ENCODE results near the gene SUCO. TPM values are rescaled to one million over a fixed set of nuclear protein-coding genes. Genes with fewer than 3 reads are reported as not detected.

SUCO gene
- total RNA-seq, 1 experiment from 2014 or later: 37.4 TPM

DNA sequence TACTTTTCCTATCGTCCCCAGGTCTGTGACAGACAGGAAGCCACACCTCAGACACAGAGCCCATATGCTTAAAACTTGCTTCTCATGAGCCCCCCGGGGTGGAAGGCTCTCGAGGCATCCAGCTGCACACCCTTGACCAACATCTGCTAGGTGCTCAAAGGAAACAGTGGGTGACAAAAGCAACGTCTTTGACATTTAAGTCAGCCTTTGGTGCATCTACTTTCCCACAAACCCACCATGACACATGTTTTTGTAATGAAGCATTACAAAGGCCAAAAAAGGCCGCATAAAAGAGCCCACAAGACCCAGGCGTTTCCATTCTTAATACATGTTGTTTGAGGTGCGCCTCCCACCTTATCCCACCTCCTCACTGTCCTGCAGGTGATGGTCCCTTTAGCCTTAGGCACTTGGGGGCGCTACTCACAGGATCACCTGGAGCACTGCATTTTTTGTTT, 114.2 kb downstream of the SUCO start:
- no peak for TF ChIP-seq ZNF416 (CRISPR knock-in tag; IDR thresholded peaks at IDR 0.05)
- no peak for TF ChIP-seq ZNF423 (CRISPR knock-in tag; IDR thresholded peaks at IDR 0.05)
- no peak for TF ChIP-seq SP1 (CRISPR knock-in tag; conservative IDR thresholded peaks at IDR 0.05)
- TF ChIP-seq, protein P1, sequence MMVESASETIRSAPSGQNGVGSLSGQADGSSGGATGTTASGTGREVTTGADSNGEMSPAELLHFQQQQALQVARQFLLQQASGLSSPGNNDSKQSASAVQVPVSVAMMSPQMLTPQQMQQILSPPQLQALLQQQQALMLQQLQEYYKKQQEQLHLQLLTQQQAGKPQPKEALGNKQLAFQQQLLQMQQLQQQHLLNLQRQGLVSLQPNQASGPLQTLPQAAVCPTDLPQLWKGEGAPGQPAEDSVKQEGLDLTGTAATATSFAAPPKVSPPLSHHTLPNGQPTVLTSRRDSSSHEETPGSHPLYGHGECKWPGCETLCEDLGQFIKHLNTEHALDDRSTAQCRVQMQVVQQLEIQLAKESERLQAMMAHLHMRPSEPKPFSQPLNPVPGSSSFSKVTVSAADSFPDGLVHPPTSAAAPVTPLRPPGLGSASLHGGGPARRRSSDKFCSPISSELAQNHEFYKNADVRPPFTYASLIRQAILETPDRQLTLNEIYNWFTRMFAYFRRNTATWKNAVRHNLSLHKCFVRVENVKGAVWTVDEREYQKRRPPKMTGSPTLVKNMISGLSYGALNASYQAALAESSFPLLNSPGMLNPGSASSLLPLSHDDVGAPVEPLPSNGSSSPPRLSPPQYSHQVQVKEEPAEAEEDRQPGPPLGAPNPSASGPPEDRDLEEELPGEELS (CRISPR knock-in tag; IDR thresholded peaks at IDR 0.05): no peak
- TF ChIP-seq ETV6 (CRISPR knock-in tag; IDR thresholded peaks at IDR 0.05): no peak
- TF ChIP-seq RORB (CRISPR knock-in tag; IDR thresholded peaks at IDR 0.05): no peak
- no peak for TF ChIP-seq MYBL2 (CRISPR knock-in tag; IDR thresholded peaks at IDR 0.05)
- TF ChIP-seq NR2C2 (CRISPR knock-in tag; IDR thresholded peaks at IDR 0.05): no peak
- POLR2A ChIA-PET: no interaction called here
- ATAC-seq (no peak; the same call in 1 of the 2 replicates), DNase-seq (ENCODE audit: low spot score) (no peak)
- no peaks in the 10 kb centered on the region for H3K9me3 Mint-ChIP-seq
- H3K4me3 Mint-ChIP-seq: no peak overlapping the region
- no peaks in the 10 kb centered on the region; the same call in 1 of the 2 replicates for H3K27me3 Mint-ChIP-seq (ENCODE audit: low read depth)
- CTCF ChIA-PET: no interaction called here
- H3K4me1 Mint-ChIP-seq: no peaks in the 10 kb centered on the region
- H3K27ac Mint-ChIP-seq: no peak overlapping the region
- no peaks in the 10 kb centered on the region for H3K36me3 Mint-ChIP-seq

DNA sequence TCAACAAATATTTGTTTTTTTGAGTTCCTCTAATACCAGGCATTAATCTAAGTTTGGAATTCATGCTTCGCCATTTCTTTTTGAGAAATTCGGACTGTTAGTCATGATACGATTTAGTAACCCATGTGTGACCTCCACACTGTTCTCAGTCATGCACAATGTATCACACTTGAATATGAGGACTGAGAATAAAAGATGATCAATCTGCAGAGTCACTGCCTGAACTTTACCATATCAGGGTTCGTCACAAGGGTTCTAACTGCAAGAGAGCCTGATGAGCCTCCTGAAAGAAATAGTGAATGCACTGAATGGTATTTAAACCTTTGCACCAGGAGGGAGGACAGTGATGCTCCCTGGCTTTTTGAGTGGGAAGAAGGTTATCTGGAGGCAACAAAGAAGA, 115.0 kb downstream of the SUCO start:
- POLR2A ChIA-PET: no interaction called here
- no peaks in the 10 kb centered on the region for H3K9me3 Mint-ChIP-seq
- no peaks in the 10 kb centered on the region for H3K4me1 Mint-ChIP-seq
- no peak overlapping the region for H3K4me3 Mint-ChIP-seq
- H3K36me3 Mint-ChIP-seq: no peaks in the 10 kb centered on the region
- CTCF ChIA-PET: no interaction called here
- ATAC-seq (no peak), DNase-seq (ENCODE audit: low spot score) (no peak)
- no peaks in the 10 kb centered on the region; the same call in 1 of the 2 replicates for H3K27me3 Mint-ChIP-seq (ENCODE audit: low read depth)
- H3K27ac Mint-ChIP-seq: no peak overlapping the region
- TF ChIP-seq OVOL2 (CRISPR knock-in tag; IDR thresholded peaks at IDR 0.05; ENCODE audit: borderline replicate concordance): no peak
- TF ChIP-seq, protein P2, sequence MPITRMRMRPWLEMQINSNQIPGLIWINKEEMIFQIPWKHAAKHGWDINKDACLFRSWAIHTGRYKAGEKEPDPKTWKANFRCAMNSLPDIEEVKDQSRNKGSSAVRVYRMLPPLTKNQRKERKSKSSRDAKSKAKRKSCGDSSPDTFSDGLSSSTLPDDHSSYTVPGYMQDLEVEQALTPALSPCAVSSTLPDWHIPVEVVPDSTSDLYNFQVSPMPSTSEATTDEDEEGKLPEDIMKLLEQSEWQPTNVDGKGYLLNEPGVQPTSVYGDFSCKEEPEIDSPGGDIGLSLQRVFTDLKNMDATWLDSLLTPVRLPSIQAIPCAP (CRISPR knock-in tag; IDR thresholded peaks at IDR 0.05): no peak
- TF ChIP-seq, protein P3, sequence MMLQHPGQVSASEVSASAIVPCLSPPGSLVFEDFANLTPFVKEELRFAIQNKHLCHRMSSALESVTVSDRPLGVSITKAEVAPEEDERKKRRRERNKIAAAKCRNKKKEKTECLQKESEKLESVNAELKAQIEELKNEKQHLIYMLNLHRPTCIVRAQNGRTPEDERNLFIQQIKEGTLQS (CRISPR knock-in tag; conservative IDR thresholded peaks at IDR 0.05): no peak
- no peak for TF ChIP-seq NR2C2 (CRISPR knock-in tag; IDR thresholded peaks at IDR 0.05)
- TF ChIP-seq ESRRA (CRISPR knock-in tag; IDR thresholded peaks at IDR 0.05; ENCODE audit: borderline replicate concordance): no peak
- TF ChIP-seq, protein P4, sequence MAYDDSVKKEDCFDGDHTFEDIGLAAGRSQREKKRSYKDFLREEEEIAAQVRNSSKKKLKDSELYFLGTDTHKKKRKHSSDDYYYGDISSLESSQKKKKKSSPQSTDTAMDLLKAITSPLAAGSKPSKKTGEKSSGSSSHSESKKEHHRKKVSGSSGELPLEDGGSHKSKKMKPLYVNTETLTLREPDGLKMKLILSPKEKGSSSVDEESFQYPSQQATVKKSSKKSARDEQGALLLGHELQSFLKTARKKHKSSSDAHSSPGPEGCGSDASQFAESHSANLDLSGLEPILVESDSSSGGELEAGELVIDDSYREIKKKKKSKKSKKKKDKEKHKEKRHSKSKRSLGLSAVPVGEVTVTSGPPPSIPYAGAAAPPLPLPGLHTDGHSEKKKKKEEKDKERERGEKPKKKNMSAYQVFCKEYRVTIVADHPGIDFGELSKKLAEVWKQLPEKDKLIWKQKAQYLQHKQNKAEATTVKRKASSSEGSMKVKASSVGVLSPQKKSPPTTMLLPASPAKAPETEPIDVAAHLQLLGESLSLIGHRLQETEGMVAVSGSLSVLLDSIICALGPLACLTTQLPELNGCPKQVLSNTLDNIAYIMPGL (CRISPR knock-in tag; IDR thresholded peaks at IDR 0.05): no peak
- no peak for TF ChIP-seq HMGA2 (CRISPR knock-in tag; IDR thresholded peaks at IDR 0.05)
- TF ChIP-seq, protein P5, sequence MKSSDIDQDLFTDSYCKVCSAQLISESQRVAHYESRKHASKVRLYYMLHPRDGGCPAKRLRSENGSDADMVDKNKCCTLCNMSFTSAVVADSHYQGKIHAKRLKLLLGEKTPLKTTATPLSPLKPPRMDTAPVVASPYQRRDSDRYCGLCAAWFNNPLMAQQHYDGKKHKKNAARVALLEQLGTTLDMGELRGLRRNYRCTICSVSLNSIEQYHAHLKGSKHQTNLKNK (CRISPR knock-in tag; IDR thresholded peaks at IDR 0.05): no peak
- TF ChIP-seq, protein P6, sequence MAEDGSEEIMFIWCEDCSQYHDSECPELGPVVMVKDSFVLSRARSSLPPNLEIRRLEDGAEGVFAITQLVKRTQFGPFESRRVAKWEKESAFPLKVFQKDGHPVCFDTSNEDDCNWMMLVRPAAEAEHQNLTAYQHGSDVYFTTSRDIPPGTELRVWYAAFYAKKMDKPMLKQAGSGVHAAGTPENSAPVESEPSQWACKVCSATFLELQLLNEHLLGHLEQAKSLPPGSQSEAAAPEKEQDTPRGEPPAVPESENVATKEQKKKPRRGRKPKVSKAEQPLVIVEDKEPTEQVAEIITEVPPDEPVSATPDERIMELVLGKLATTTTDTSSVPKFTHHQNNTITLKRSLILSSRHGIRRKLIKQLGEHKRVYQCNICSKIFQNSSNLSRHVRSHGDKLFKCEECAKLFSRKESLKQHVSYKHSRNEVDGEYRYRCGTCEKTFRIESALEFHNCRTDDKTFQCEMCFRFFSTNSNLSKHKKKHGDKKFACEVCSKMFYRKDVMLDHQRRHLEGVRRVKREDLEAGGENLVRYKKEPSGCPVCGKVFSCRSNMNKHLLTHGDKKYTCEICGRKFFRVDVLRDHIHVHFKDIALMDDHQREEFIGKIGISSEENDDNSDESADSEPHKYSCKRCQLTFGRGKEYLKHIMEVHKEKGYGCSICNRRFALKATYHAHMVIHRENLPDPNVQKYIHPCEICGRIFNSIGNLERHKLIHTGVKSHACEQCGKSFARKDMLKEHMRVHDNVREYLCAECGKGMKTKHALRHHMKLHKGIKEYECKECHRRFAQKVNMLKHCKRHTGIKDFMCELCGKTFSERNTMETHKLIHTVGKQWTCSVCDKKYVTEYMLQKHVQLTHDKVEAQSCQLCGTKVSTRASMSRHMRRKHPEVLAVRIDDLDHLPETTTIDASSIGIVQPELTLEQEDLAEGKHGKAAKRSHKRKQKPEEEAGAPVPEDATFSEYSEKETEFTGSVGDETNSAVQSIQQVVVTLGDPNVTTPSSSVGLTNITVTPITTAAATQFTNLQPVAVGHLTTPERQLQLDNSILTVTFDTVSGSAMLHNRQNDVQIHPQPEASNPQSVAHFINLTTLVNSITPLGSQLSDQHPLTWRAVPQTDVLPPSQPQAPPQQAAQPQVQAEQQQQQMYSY (CRISPR knock-in tag; IDR thresholded peaks at IDR 0.05): no peak
- TF ChIP-seq, protein P7, sequence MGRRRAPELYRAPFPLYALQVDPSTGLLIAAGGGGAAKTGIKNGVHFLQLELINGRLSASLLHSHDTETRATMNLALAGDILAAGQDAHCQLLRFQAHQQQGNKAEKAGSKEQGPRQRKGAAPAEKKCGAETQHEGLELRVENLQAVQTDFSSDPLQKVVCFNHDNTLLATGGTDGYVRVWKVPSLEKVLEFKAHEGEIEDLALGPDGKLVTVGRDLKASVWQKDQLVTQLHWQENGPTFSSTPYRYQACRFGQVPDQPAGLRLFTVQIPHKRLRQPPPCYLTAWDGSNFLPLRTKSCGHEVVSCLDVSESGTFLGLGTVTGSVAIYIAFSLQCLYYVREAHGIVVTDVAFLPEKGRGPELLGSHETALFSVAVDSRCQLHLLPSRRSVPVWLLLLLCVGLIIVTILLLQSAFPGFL (CRISPR knock-in tag; IDR thresholded peaks at IDR 0.05; ENCODE audit: borderline replicate concordance): no peak
- TF ChIP-seq ZNF317 (CRISPR knock-in tag; IDR thresholded peaks at IDR 0.05; ENCODE audit: borderline replicate concordance, low read depth): no peak
- TF ChIP-seq, protein P8, sequence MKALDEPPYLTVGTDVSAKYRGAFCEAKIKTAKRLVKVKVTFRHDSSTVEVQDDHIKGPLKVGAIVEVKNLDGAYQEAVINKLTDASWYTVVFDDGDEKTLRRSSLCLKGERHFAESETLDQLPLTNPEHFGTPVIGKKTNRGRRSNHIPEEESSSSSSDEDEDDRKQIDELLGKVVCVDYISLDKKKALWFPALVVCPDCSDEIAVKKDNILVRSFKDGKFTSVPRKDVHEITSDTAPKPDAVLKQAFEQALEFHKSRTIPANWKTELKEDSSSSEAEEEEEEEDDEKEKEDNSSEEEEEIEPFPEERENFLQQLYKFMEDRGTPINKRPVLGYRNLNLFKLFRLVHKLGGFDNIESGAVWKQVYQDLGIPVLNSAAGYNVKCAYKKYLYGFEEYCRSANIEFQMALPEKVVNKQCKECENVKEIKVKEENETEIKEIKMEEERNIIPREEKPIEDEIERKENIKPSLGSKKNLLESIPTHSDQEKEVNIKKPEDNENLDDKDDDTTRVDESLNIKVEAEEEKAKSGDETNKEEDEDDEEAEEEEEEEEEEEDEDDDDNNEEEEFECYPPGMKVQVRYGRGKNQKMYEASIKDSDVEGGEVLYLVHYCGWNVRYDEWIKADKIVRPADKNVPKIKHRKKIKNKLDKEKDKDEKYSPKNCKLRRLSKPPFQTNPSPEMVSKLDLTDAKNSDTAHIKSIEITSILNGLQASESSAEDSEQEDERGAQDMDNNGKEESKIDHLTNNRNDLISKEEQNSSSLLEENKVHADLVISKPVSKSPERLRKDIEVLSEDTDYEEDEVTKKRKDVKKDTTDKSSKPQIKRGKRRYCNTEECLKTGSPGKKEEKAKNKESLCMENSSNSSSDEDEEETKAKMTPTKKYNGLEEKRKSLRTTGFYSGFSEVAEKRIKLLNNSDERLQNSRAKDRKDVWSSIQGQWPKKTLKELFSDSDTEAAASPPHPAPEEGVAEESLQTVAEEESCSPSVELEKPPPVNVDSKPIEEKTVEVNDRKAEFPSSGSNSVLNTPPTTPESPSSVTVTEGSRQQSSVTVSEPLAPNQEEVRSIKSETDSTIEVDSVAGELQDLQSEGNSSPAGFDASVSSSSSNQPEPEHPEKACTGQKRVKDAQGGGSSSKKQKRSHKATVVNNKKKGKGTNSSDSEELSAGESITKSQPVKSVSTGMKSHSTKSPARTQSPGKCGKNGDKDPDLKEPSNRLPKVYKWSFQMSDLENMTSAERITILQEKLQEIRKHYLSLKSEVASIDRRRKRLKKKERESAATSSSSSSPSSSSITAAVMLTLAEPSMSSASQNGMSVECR (CRISPR knock-in tag; IDR thresholded peaks at IDR 0.05; ENCODE audit: borderline replicate concordance): no peak
- TF ChIP-seq SP1 (CRISPR knock-in tag; conservative IDR thresholded peaks at IDR 0.05): no peak

All from WTC11 (cell line).